ENCODE measurements around the gene CALCR. TPM values are rescaled to one million over a fixed set of nuclear protein-coding genes. Genes with fewer than 3 reads are reported as not detected.

CALCR gene
- total RNA-seq, 2 donors from 2014 or later: 0.45 TPM; not detected in 1

- H3K9me3 ChIP-seq: no peaks in the 10 kb centered on the region
- intact Hi-C loops (cut with DNase I): no loop called here
Observed at GRCh38 chr7:93579431-93579830, 4.9 kb upstream of the CALCR start.

GRCh38 chr7:93578762-93579161 lies 4.2 kb upstream of the CALCR start:
- intact Hi-C loops (cut with DNase I): no loop called here
- TF ChIP-seq POLR2A (IDR thresholded peaks at IDR 0.05): no peak
- TF ChIP-seq POLR2AphosphoS5 (IDR thresholded peaks at IDR 0.05): no peak
- TF ChIP-seq CTCF (IDR thresholded peaks at IDR 0.05): no peak
- no peak for DNase-seq (ENCODE audit: low spot score)
- no peaks in the 10 kb centered on the region for H3K9me3 ChIP-seq
- no peaks in the 10 kb centered on the region for H3K36me3 ChIP-seq
- peaks cover 14% of the 10 kb centered on the region for H3K27me3 ChIP-seq (replicated peaks; ENCODE audit: insufficient read depth)
- no peak overlapping the region for H3K27ac ChIP-seq
- H3K4me1 ChIP-seq (replicated peaks): no peaks in the 10 kb centered on the region
- H3K4me3 ChIP-seq: no peak overlapping the region
- 19% methylated on average over 4 of the region's 4 CpGs for WGBS

More at GRCh38 chr7:93579431-93579830, 4.9 kb upstream of the CALCR start:
- Histone ChIP-seq H3K4me1 (replicated peaks) (no peaks in the 10 kb centered on the region), H3K4me3 (no peak overlapping the region), H3K27ac (no peak overlapping the region), H3K27me3 (replicated peaks; ENCODE audit: insufficient read depth) (peaks cover 8% of the 10 kb centered on the region), H3K36me3 (no peaks in the 10 kb centered on the region)
- no peak for DNase-seq (ENCODE audit: low spot score)
- 61% methylated on average over 2 of the region's 2 CpGs for WGBS
- no peak for TF ChIP-seq POLR2AphosphoS5 (IDR thresholded peaks at IDR 0.05)
- no peak for TF ChIP-seq CTCF (IDR thresholded peaks at IDR 0.05)
- TF ChIP-seq POLR2A (IDR thresholded peaks at IDR 0.05): no peak

- no peaks in the 10 kb centered on the region for H3K36me3 ChIP-seq
- no peak overlapping the region for H3K27ac ChIP-seq
- no peaks in the 10 kb centered on the region for H3K9me3 ChIP-seq
- intact Hi-C loops (cut with DNase I): no loop called here
- TF ChIP-seq POLR2AphosphoS5 (IDR thresholded peaks at IDR 0.05) (no peak), CTCF (IDR thresholded peaks at IDR 0.05) (no peak), POLR2A (IDR thresholded peaks at IDR 0.05) (no peak)
- no peaks in the 10 kb centered on the region for H3K4me1 ChIP-seq (replicated peaks)
- H3K4me3 ChIP-seq: no peak overlapping the region
- DNase-seq (ENCODE audit: low spot score): no peak
- H3K27me3 ChIP-seq (replicated peaks; ENCODE audit: insufficient read depth): peaks cover 14% of the 10 kb centered on the region
- 3% methylated on average over 21 of the region's 21 CpGs for WGBS
Observed at GRCh38 chr7:93575555-93576399, 1.3 kb upstream of the CALCR start.

GRCh38 chr7:93574269-93574645 lies 267 bp downstream of the CALCR start:
- WGBS: 0% methylated on average over 16 of the region's 19 CpGs
- no peak for DNase-seq (ENCODE audit: low spot score)
- H3K36me3 ChIP-seq: no peaks in the 10 kb centered on the region
- TF ChIP-seq CTCF (IDR thresholded peaks at IDR 0.05): no peak
- TF ChIP-seq POLR2A (IDR thresholded peaks at IDR 0.05): no peak
- no peak for TF ChIP-seq POLR2AphosphoS5 (IDR thresholded peaks at IDR 0.05)
- H3K9me3 ChIP-seq: no peaks in the 10 kb centered on the region
- no peak overlapping the region for H3K27ac ChIP-seq
- peaks cover 14% of the 10 kb centered on the region for H3K27me3 ChIP-seq (replicated peaks; ENCODE audit: insufficient read depth)
- intact Hi-C loops (cut with DNase I): no loop called here
- no peak overlapping the region for H3K4me3 ChIP-seq
- H3K4me1 ChIP-seq (replicated peaks): no peaks in the 10 kb centered on the region

GRCh38 chr7:93569189-93569588 lies 5.3 kb downstream of the CALCR start:
- no peak for TF ChIP-seq POLR2A (IDR thresholded peaks at IDR 0.05)
- no peak for TF ChIP-seq POLR2AphosphoS5 (IDR thresholded peaks at IDR 0.05)
- TF ChIP-seq CTCF (IDR thresholded peaks at IDR 0.05): no peak
- intact Hi-C loops (cut with DNase I): no loop called here
- no peaks in the 10 kb centered on the region for H3K9me3 ChIP-seq
- no peak for DNase-seq (ENCODE audit: low spot score)
- no peaks in the 10 kb centered on the region for H3K4me1 ChIP-seq (replicated peaks)
- H3K4me3 ChIP-seq: no peak overlapping the region
- peaks cover 3% of the 10 kb centered on the region for H3K27me3 ChIP-seq (replicated peaks; ENCODE audit: insufficient read depth)
- no peak overlapping the region for H3K27ac ChIP-seq
- H3K36me3 ChIP-seq: no peaks in the 10 kb centered on the region
- 93% methylated on average over 2 of the region's 2 CpGs for WGBS

Data from prostate gland (tissue), 2 donors.